ENCODE measurements around the gene SLC18A2. TPM values are rescaled to one million over a fixed set of nuclear protein-coding genes. Genes with fewer than 3 reads are reported as not detected.

Gene SLC18A2
- total RNA-seq, 3 donors from 2014 or later (not counting 1 experiment from before 2014, with no cell fraction given), result 0.21 to 8.0 (median 0.36) TPM

GRCh38 chr10:117237401-117237991 lies 3.4 kb upstream of the SLC18A2 start:
- Mint-ChIP-seq H3K27ac (no peak overlapping the region), H3K9me3 (no peaks in the 10 kb centered on the region), H3K27me3 (ENCODE audit: low read depth in 2 of 2) (peaks cover 29 to 32% of the 10 kb centered on the region in 2 donors), H3K4me1 (peaks cover 5% of the 10 kb centered on the region in 2 donors), H3K36me3 (no peaks in the 10 kb centered on the region), H3K4me3 (no peak overlapping the region)
- H3K9me3 ChIP-seq (ENCODE audit: control insufficient read depth, insufficient read depth, low read length), result no peaks in the 10 kb centered on the region
- DNase-seq (no peak), ATAC-seq (peak in 2 of 3 donors; percentile 44 to 80)
- no peaks in the 10 kb centered on the region for H3K36me3 ChIP-seq (ENCODE audit: control insufficient read depth, insufficient read depth, low read length)
- 88% methylated on average over 5 of the region's 5 CpGs for WGBS (ENCODE audit: insufficient coverage)
- H3K27me3 ChIP-seq (ENCODE audit: control insufficient read depth, insufficient read depth, low read length), result peaks cover 11% of the 10 kb centered on the region
- H3K4me1 ChIP-seq (ENCODE audit: control insufficient read depth, insufficient read depth, low read length), result no peaks in the 10 kb centered on the region
- H3K27ac ChIP-seq (ENCODE audit: low read length), result no peak overlapping the region
- TF ChIP-seq CTCF (IDR thresholded peaks at IDR 0.05), result no peak
- no peak overlapping the region for H3K4me3 ChIP-seq (ENCODE audit: low read length)
- intact Hi-C loops (cut with micrococcal nuclease), result no loop called here

- H3K27ac Mint-ChIP-seq, result no peak overlapping the region
- TF ChIP-seq CTCF (IDR thresholded peaks at IDR 0.05), result no peak
- no peaks in the 10 kb centered on the region for H3K9me3 Mint-ChIP-seq
- H3K4me1 Mint-ChIP-seq, result peaks cover 5% of the 10 kb centered on the region in 2 donors
- DNase-seq (no peak), ATAC-seq (no peak)
- Histone ChIP-seq H3K27me3 (ENCODE audit: control insufficient read depth, insufficient read depth, low read length) (peaks cover 12% of the 10 kb centered on the region), H3K9me3 (ENCODE audit: control insufficient read depth, insufficient read depth, low read length) (no peaks in the 10 kb centered on the region), H3K4me3 (ENCODE audit: low read length) (no peak overlapping the region), H3K27ac (ENCODE audit: low read length) (no peak overlapping the region), H3K36me3 (ENCODE audit: control insufficient read depth, insufficient read depth, low read length) (no peaks in the 10 kb centered on the region), H3K4me1 (ENCODE audit: control insufficient read depth, insufficient read depth, low read length) (no peaks in the 10 kb centered on the region)
- H3K36me3 Mint-ChIP-seq, result no peaks in the 10 kb centered on the region
- intact Hi-C loops (cut with micrococcal nuclease), result no loop called here
- peaks cover 32 to 48% of the 10 kb centered on the region in 2 donors for H3K27me3 Mint-ChIP-seq (ENCODE audit: low read depth in 2 of 2)
- WGBS (ENCODE audit: insufficient coverage), result 96% methylated on average over 8 of the region's 8 CpGs
- H3K4me3 Mint-ChIP-seq, result no peak overlapping the region
These were observed 1.9 kb upstream of the SLC18A2 start for GRCh38 chr10:117239051-117239450.

- no peak overlapping the region for H3K27ac ChIP-seq (ENCODE audit: low read length)
- peaks cover 32 to 57% of the 10 kb centered on the region in 2 donors for H3K27me3 Mint-ChIP-seq (ENCODE audit: low read depth in 2 of 2)
- no peak overlapping the region for H3K4me3 Mint-ChIP-seq
- no peak for ATAC-seq
- H3K9me3 Mint-ChIP-seq, result no peaks in the 10 kb centered on the region
- no peak for DNase-seq
- H3K4me3 ChIP-seq (ENCODE audit: low read length), result no peak overlapping the region
- peaks cover 12% of the 10 kb centered on the region for H3K27me3 ChIP-seq (ENCODE audit: control insufficient read depth, insufficient read depth, low read length)
- peaks cover 5% of the 10 kb centered on the region in 2 donors for H3K4me1 Mint-ChIP-seq
- H3K36me3 ChIP-seq (ENCODE audit: control insufficient read depth, insufficient read depth, low read length), result no peaks in the 10 kb centered on the region
- WGBS (ENCODE audit: insufficient coverage), result 75% methylated on average over 14 of the region's 15 CpGs
- intact Hi-C loops (cut with micrococcal nuclease), result no loop called here
- TF ChIP-seq CTCF (IDR thresholded peaks at IDR 0.05), result no peak
- H3K27ac Mint-ChIP-seq, result no peak overlapping the region
- H3K4me1 ChIP-seq (ENCODE audit: control insufficient read depth, insufficient read depth, low read length), result no peaks in the 10 kb centered on the region
- no peaks in the 10 kb centered on the region for H3K9me3 ChIP-seq (ENCODE audit: control insufficient read depth, insufficient read depth, low read length)
- no peaks in the 10 kb centered on the region for H3K36me3 Mint-ChIP-seq
These were observed 943 bp upstream of the SLC18A2 start for GRCh38 chr10:117239721-117240620.

All from natural killer cell (primary cell).